Breast epithelium (tissue), 4 donors: Measurements from ENCODE around the gene NAA38. TPM values are rescaled to one million over a fixed set of nuclear protein-coding genes. Genes with fewer than 3 reads are reported as not detected.

Experiments
- DNase-seq, 2 donors: peaks; one replicate each; pipeline ENCODE4 v3.0.0-alpha.2; 2019; ENCODE audit warnings: low spot score in 2 of 2
- H3K27ac ChIP-seq, 2 donors: fragments of 200-600 bp; sonication (generic) in 1 of 2; one replicate each; pipeline ENCODE4 v1.5.1; 2016 to 2019; ENCODE audit warnings: mild to moderate bottlenecking in 1 of 2
- H3K27me3 ChIP-seq, 2 donors: fragments of 200-600 bp; sonication (generic) in 1 of 2; one replicate each; pipeline versions ENCODE4 v1.5.1 to v1.6.0; 2017 to 2019; ENCODE audit warnings: control low read depth in 1 of 2, mild to moderate bottlenecking in 1 of 2
- H3K36me3 ChIP-seq: fragments of 200-600 bp; one replicate; pipeline ENCODE4 v1.5.1; 2019
- H3K4me1 ChIP-seq, 2 donors: fragments of 200-600 bp; sonication (generic); one replicate each; pipeline ENCODE4 v1.5.1; 2016 to 2019; ENCODE audit warnings: control low read depth in 1 of 2
- H3K4me3 ChIP-seq, 3 donors: fragments of 200-600 bp; sonication (generic); 1 replicate in 2 of 3; 2 replicates in 1 of 3; pipeline ENCODE4 v1.5.1; 2016 to 2019; ENCODE audit warnings: mild to moderate bottlenecking in 3 of 3, moderate library complexity in 2 of 3
- H3K9me3 ChIP-seq, 2 donors: fragments of 200-600 bp; sonication (generic) in 1 of 2; one replicate each; pipeline ENCODE4 v1.5.1; 2016 to 2019; ENCODE audit warnings: control low read depth in 1 of 2
- POLR2A ChIP-seq: fragments of 450-650 bp; IDR thresholded peaks from one replicate; pipeline ENCODE4 v1.6.1; 2016; ENCODE audit warnings: antibody characterized with exemption, mild to moderate bottlenecking, moderate library complexity
- POLR2AphosphoS5 ChIP-seq, 3 donors: sonication (generic); formaldehyde crosslinking; IDR thresholded peaks; one replicate each; pipeline ENCODE4 v1.6.1; 2017; ENCODE audit warnings: antibody characterized with exemption in 3 of 3
- intact Hi-C: fragments of 100-400 bp; cut with DNase I; formaldehyde crosslinking; loops from one replicate; pipeline ENCODE4 v1.15.1; 2023; ENCODE audit warnings: low total_unique reads
- total RNA-seq, 3 donors: library from RNA; depleted of rRNA; stranded (reverse); fragments of >200 nt; gene quantifications; one replicate each; pipeline ENCODE4 v1.1.0, GENCODE V29; 2016
- TF ChIP-seq, protein P1 (sequence below), 3 donors: fragments of 450-650 bp; IDR thresholded peaks; one replicate each; pipeline ENCODE4 v1.5.1; 2016 to 2017; ENCODE audit warnings: antibody characterized with exemption in 3 of 3, mild to moderate bottlenecking in 3 of 3, moderate library complexity in 3 of 3

The NAA38 gene
- total RNA-seq, 3 donors from 2014 or later = 84.7 to 92.4 (median 89.9) TPM

DNA sequence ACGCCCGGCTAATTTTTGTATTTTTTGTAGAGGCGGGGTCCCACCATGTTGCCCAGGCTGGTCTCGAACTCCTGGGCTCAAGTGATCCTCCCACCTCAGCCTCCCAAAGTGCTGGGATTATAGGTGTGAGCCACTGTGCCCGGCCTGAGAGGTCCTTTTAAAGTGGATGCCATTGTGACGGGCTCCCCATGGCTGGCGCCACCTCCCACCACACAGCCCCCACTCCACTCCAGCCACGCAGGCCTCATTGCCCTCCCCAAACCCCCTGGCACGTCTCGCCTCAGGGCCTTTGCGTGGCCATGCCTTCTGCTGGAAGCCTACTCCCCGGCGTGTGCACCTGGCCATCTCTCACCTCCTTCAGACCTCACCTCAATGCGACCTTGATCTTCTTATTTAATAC, 35.2 kb downstream of the NAA38 start:
- H3K9me3 ChIP-seq = no peaks in the 10 kb centered on the region
- no peak overlapping the region for H3K4me3 ChIP-seq
- no peaks in the 10 kb centered on the region for H3K4me1 ChIP-seq
- H3K27me3 ChIP-seq = no peaks in the 10 kb centered on the region
- TF ChIP-seq POLR2A (no peak), POLR2AphosphoS5 (IDR thresholded peaks at IDR 0.05) (no peak)
- TF ChIP-seq, protein P1, sequence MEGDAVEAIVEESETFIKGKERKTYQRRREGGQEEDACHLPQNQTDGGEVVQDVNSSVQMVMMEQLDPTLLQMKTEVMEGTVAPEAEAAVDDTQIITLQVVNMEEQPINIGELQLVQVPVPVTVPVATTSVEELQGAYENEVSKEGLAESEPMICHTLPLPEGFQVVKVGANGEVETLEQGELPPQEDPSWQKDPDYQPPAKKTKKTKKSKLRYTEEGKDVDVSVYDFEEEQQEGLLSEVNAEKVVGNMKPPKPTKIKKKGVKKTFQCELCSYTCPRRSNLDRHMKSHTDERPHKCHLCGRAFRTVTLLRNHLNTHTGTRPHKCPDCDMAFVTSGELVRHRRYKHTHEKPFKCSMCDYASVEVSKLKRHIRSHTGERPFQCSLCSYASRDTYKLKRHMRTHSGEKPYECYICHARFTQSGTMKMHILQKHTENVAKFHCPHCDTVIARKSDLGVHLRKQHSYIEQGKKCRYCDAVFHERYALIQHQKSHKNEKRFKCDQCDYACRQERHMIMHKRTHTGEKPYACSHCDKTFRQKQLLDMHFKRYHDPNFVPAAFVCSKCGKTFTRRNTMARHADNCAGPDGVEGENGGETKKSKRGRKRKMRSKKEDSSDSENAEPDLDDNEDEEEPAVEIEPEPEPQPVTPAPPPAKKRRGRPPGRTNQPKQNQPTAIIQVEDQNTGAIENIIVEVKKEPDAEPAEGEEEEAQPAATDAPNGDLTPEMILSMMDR (IDR thresholded peaks at IDR 0.05) = no peak
- no peak overlapping the region for H3K27ac ChIP-seq
- intact Hi-C loops = no loop called here
- no peaks in the 10 kb centered on the region for H3K36me3 ChIP-seq
- DNase-seq = no peak

DNA sequence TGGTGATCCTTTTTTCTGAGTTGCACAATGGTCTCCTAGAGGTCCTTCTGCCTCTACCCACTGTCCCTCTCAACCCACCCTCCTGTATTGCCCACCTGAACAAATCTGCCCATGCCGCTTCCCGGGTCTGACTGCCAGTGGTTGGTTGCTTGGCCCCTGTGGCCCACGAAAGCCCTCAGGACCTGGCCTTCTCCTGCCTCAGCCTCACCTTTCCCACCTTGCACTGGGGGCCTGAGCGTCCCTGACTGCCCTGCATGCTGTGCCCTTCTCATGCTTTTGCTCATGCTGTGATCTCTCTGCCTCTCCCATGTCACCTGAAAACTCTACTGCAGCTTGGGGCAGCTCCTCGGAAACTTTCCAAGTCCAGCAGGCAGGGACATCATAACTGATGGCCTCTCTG, 37.1 kb downstream of the NAA38 start:
- Histone ChIP-seq H3K27ac (no peak overlapping the region), H3K9me3 (no peaks in the 10 kb centered on the region), H3K27me3 (no peaks in the 10 kb centered on the region), H3K4me1 (no peaks in the 10 kb centered on the region), H3K4me3 (no peak overlapping the region), H3K36me3 (no peaks in the 10 kb centered on the region)
- intact Hi-C loops = no loop called here
- DNase-seq = no peak
- TF ChIP-seq POLR2A (no peak), POLR2AphosphoS5 (IDR thresholded peaks at IDR 0.05) (no peak)
- TF ChIP-seq, protein P1 (IDR thresholded peaks at IDR 0.05) = no peak

DNA sequence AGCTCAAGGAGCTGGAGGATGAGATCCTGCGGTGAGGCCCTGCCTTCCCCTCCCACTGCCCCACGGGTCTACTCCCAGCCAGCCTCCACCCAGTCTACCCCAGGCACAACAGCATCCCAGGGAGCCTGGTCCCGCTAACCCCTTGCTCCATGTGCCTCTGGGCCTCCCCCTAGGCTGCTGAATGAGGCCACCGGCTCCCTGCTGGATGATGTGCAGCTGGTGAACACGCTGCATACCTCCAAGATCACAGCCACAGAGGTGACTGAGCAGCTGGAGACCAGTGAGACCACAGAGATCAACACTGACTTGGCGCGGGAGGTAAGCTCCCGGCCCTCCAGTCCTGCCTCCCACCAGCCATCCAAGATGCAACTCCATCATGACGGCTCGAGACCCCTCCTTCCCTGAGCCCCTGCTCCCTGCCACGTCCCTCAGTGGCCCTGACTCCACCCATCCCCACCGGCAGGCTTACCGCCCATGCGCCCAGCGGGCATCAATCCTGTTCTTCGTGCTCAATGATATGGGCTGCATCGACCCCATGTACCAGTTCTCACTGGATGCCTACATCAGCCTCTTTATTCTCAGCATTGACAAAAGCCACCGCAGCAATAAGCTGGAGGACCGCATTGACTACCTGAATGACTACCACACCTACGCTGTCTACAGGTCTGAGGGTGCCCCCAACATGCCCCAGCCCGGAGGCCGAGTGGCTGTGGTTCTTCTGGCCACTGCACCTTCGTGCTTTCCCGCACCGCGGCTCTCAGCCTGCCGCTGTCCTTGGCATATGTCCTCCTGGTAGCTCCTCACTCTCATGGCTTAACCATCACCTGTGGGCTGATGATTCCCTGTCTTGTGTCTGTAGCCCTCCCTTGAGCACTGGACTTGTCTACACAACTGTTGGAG, 38.4 kb downstream of the NAA38 start:
- DNase-seq = no peak
- Histone ChIP-seq H3K4me3 (no peak overlapping the region), H3K27ac (no peak overlapping the region), H3K27me3 (no peaks in the 10 kb centered on the region), H3K36me3 (no peaks in the 10 kb centered on the region), H3K4me1 (no peaks in the 10 kb centered on the region), H3K9me3 (no peaks in the 10 kb centered on the region)
- TF ChIP-seq, protein P1 (IDR thresholded peaks at IDR 0.05) = no peak
- TF ChIP-seq POLR2AphosphoS5 (IDR thresholded peaks at IDR 0.05) (no peak), POLR2A (no peak)
- intact Hi-C loops = no loop called here

DNA sequence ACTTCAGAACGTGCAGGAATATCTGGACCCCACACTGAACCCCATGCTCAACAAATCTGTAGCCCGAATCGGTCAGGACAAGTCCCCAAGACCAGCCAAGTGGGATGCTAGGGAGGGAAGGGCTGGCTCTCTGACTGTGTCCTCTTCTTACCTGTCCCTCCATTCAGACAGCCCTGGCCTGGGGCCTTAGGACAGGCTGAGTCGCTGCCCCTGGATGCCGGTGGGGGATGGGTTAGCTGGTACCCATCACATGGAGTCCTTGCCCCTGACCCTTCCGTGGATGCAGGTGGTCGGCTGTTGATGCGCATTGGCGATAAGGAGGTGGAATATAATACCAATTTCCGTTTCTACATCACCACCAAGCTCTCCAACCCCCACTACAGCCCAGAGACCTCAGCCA, 39.3 kb downstream of the NAA38 start:
- Histone ChIP-seq H3K27ac (no peak overlapping the region), H3K9me3 (no peaks in the 10 kb centered on the region), H3K4me1 (no peaks in the 10 kb centered on the region), H3K4me3 (no peak overlapping the region), H3K36me3 (no peaks in the 10 kb centered on the region), H3K27me3 (no peaks in the 10 kb centered on the region)
- DNase-seq = no peak
- intact Hi-C loops = no loop called here
- no peak for TF ChIP-seq POLR2A
- TF ChIP-seq, protein P1 (IDR thresholded peaks at IDR 0.05) = no peak

DNA sequence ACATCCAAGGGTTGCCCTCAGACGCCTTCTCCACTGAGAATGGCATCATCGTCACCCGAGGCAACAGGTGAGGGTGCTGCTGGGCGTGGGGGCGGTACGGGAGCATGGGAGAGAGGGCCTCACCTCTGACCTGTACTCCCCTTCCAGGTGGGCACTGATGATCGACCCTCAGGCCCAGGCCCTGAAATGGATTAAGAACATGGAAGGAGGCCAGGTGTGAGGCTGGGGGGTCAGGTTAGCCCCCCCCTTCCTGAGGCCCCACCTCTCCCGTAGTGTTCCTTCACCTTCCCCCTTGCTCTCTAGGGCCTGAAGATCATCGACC, 39.8 kb downstream of the NAA38 start:
- Histone ChIP-seq H3K9me3 (no peaks in the 10 kb centered on the region), H3K4me1 (no peaks in the 10 kb centered on the region), H3K4me3 (no peak overlapping the region), H3K27me3 (no peaks in the 10 kb centered on the region), H3K27ac (no peak overlapping the region), H3K36me3 (no peaks in the 10 kb centered on the region)
- TF ChIP-seq POLR2AphosphoS5 (IDR thresholded peaks at IDR 0.05) (no peak), POLR2A (no peak)
- TF ChIP-seq, protein P1 (IDR thresholded peaks at IDR 0.05) = no peak
- DNase-seq = no peak
- intact Hi-C loops = no loop called here
